Lower leg skin (tissue), 3 donors: Measurements from ENCODE around the gene GPD1.

ENCODE experiments used
- CTCF ChIP-seq, 3 donors: fragments of 450-650 bp; IDR thresholded peaks; one replicate each; pipeline ENCODE4 v1.5.1; 2016; ENCODE audit warnings: antibody characterized with exemption in 3 of 3, mild to moderate bottlenecking in 3 of 3, moderate library complexity in 2 of 3
- POLR2A ChIP-seq, 2 donors: fragments of 450-650 bp; IDR thresholded peaks; one replicate each; pipeline ENCODE4 v1.6.1; 2016 to 2017; ENCODE audit warnings: antibody characterized with exemption in 2 of 2, mild to moderate bottlenecking in 1 of 2, moderate library complexity in 1 of 2

GRCh38 chr12:50147281-50147680, 43.5 kb downstream of the GPD1 start:
- no peak for TF ChIP-seq CTCF (IDR thresholded peaks at IDR 0.05)
- TF ChIP-seq POLR2A (IDR thresholded peaks at IDR 0.05): no peak
